ENCODE data around the gene TMEM54. TPM values are rescaled to one million over a fixed set of nuclear protein-coding genes. Genes with fewer than 3 reads are reported as not detected.

The TMEM54 gene
- total RNA-seq, 2 donors from 2014 or later = 8.6 to 12.3 TPM

DNA sequence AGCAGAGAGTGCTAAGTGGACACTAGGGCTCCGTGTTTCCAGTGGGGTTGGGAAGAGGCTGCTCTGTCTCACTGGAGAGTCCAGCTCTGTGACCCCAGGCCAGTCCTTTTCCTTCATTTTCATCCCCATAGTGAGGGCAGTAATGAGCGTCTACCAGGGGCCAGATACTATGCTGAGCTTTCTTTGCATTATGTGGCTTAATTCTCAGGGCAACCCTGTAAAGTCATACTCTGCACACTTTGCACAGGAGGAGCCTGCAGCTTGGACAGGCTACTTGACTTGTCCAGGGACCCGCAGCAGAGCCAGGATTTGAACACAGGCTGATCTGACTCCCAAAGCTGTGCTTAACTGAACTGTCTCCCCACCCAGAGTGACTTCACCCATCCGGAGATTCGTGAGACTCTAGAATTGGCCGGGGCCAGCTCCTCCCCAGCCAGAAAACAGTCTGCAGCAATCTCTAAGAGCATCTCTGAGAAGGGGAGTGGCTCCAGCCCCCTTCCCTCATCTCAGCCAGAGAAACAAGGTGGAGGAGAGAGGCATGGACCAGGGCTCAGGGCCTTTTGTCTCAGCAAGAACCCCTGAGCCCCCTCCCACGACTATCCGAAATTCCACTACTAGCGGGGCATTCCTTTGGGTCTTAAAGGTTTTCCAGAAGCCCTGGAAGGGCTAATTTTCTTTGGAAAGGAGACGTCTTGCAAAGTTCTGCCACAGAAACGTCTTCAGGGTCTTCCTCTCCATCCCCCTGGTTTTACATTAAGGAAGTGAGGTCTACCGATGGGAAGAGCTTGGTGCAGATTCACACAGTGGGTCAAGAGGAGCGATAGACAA is 29.6 kb downstream of the TMEM54 start:
- Histone ChIP-seq H3K4me1 (ENCODE audit: control insufficient read depth, insufficient read depth, low read length) (peaks cover 6% of the 10 kb centered on the region), H3K27me3 (ENCODE audit: control insufficient read depth, insufficient read depth, low read length, poor library complexity, severe bottlenecking) (peaks cover 30% of the 10 kb centered on the region), H3K9me3 (ENCODE audit: control insufficient read depth, low read length) (no peaks in the 10 kb centered on the region), H3K4me3 (ENCODE audit: low read length) (peak overlapping the region; percentile 60), H3K27ac (ENCODE audit: low read depth, low read length) (peak overlapping the region; percentile 68), H3K36me3 (ENCODE audit: control insufficient read depth, insufficient read depth, low read length) (no peaks in the 10 kb centered on the region), H3K9ac (ENCODE audit: extremely low read depth, low read length, poor library complexity, severe bottlenecking) (no peak overlapping the region)
- H3K4me1 Mint-ChIP-seq = peaks cover 25% of the 10 kb centered on the region
- H3K27me3 Mint-ChIP-seq (ENCODE audit: insufficient read depth) = peaks cover 56% of the 10 kb centered on the region
- no peaks in the 10 kb centered on the region for H3K36me3 Mint-ChIP-seq (ENCODE audit: low read depth)
- no peak for DNase-seq
- H3K9me3 Mint-ChIP-seq = no peaks in the 10 kb centered on the region
- peak overlapping the region; percentile 59 for H3K4me3 Mint-ChIP-seq
- no peak for TF ChIP-seq CTCF (conservative IDR thresholded peaks at IDR 0.05)
- WGBS, 2 experiments (ENCODE audit: insufficient coverage in 1 of 2, insufficient read length in 1 of 2) = 43 to 44% methylated on average over 3 to 13 of the region's 13 CpGs
- H3K27ac Mint-ChIP-seq = no peak overlapping the region

GRCh38 chr1:32870615-32871363 is 30.4 kb downstream of the TMEM54 start, which contains the start of gene FNDC5:
TSS of gene FNDC5 (minus strand) at chr1:32870912.
- peaks cover 3% of the 10 kb centered on the region for H3K36me3 ChIP-seq (ENCODE audit: control insufficient read depth, insufficient read depth, low read length)
- peaks cover 30% of the 10 kb centered on the region for H3K27me3 ChIP-seq (ENCODE audit: control insufficient read depth, insufficient read depth, low read length, poor library complexity, severe bottlenecking)
- 3 to 4% methylated on average over 17 to 99 of the region's 99 CpGs for WGBS, 2 experiments (ENCODE audit: insufficient coverage in 1 of 2, insufficient read length in 1 of 2)
- H3K4me3 Mint-ChIP-seq = peak within 1 kb of the TSS; percentile 59
- peaks cover 24% of the 10 kb centered on the region for H3K4me1 Mint-ChIP-seq
- TF ChIP-seq CTCF (conservative IDR thresholded peaks at IDR 0.05) = no peak
- no peak within 1 kb of the TSS for H3K9ac ChIP-seq (ENCODE audit: extremely low read depth, low read length, poor library complexity, severe bottlenecking)
- H3K4me1 ChIP-seq (ENCODE audit: control insufficient read depth, insufficient read depth, low read length) = peaks cover 6% of the 10 kb centered on the region
- no peaks in the 10 kb centered on the region for H3K36me3 Mint-ChIP-seq (ENCODE audit: low read depth)
- peak; percentile 78 for DNase-seq
- no peak within 1 kb of the TSS for H3K27ac Mint-ChIP-seq
- H3K27ac ChIP-seq (ENCODE audit: low read depth, low read length) = no peak within 1 kb of the TSS
- H3K9me3 ChIP-seq (ENCODE audit: control insufficient read depth, low read length) = no peaks in the 10 kb centered on the region
- no peaks in the 10 kb centered on the region for H3K9me3 Mint-ChIP-seq
- peak within 1 kb of the TSS; percentile 60 for H3K4me3 ChIP-seq (ENCODE audit: low read length)
- H3K27me3 Mint-ChIP-seq (ENCODE audit: insufficient read depth) = peaks cover 53% of the 10 kb centered on the region

DNA sequence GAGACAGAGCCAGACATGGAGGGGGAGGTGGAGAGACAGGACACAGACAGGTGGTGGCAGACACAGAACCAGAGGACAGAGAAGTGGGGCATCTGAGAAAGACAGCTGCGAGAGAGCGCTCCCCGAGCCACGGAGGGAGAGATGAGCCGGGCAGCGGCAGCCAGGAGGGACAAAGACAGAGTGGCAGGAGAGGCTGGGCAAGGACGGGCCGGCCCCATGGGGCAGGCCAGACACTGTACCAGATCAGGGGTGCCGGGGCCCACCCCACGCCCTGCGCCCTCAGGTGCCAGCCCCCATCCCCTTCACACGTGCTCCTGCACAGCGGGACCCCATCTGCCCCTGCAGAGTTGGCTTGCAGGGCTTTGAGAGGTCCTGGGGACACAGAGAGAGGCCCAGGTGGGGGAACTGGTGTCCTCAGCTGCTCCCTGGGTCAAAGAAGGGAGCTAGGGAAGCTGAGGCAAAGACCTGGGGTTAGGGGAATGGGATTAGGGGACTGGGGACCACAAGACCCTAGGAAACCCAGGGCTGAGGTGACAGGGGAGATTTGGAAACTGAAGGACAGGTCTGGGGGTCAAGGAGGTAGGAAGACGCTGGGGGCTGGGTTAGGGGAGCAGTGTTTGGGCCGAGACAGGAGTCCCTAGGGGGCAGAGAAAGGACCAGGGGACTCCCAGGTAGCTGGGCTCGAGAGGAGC is 31.1 kb downstream of the TMEM54 start:
- peak overlapping the region; percentile 54 for H3K4me3 Mint-ChIP-seq
- no peak for TF ChIP-seq CTCF (conservative IDR thresholded peaks at IDR 0.05)
- Histone ChIP-seq H3K27ac (ENCODE audit: low read depth, low read length) (no peak overlapping the region), H3K27me3 (ENCODE audit: control insufficient read depth, insufficient read depth, low read length, poor library complexity, severe bottlenecking) (peaks cover 30% of the 10 kb centered on the region), H3K9me3 (ENCODE audit: control insufficient read depth, low read length) (no peaks in the 10 kb centered on the region), H3K4me3 (ENCODE audit: low read length) (peak overlapping the region; percentile 35), H3K36me3 (ENCODE audit: control insufficient read depth, insufficient read depth, low read length) (peaks cover 3% of the 10 kb centered on the region), H3K9ac (ENCODE audit: extremely low read depth, low read length, poor library complexity, severe bottlenecking) (no peak overlapping the region), H3K4me1 (ENCODE audit: control insufficient read depth, insufficient read depth, low read length) (peaks cover 6% of the 10 kb centered on the region)
- H3K27me3 Mint-ChIP-seq (ENCODE audit: insufficient read depth) = peaks cover 48% of the 10 kb centered on the region
- H3K4me1 Mint-ChIP-seq = peaks cover 21% of the 10 kb centered on the region
- no peaks in the 10 kb centered on the region for H3K9me3 Mint-ChIP-seq
- no peaks in the 10 kb centered on the region for H3K36me3 Mint-ChIP-seq (ENCODE audit: low read depth)
- H3K27ac Mint-ChIP-seq = no peak overlapping the region
- 53 to 65% methylated on average over 11 to 16 of the region's 16 CpGs for WGBS, 2 experiments (ENCODE audit: insufficient coverage in 1 of 2, insufficient read length in 1 of 2)
- peak; percentile 61 for DNase-seq
